ENCODE results near the gene GCM1.

Gene GCM1

DNA sequence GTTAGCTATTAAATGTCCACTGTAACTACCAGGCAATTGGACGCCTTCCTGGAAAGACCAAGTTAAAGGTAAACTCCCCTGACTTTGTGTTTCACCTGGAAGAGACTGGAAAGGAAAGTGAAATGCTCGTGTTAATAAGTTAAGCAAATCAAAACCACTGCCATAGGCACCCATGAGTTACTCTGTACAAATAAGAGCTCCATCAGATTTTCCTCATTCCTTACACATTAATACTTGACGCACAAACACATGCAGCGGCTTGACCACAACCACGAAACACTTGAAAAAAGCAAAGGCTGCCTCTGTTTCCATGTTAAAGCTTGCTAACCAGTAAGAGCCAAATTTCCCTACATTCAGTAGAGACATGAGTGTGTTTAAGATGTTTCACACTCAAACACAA is 19.8 kb downstream of the GCM1 start:
- Histone ChIP-seq H3K36me3 (ENCODE audit: control insufficient read depth, insufficient read depth, low read length) (no peaks in the 10 kb centered on the region), H3K4me1 (ENCODE audit: control insufficient read depth, insufficient read depth, low read length, poor library complexity, severe bottlenecking) (no peaks in the 10 kb centered on the region), H3K4me3 (ENCODE audit: extremely low read depth, insufficient read depth, low read length, poor library complexity, severe bottlenecking) (no peak overlapping the region), H3K27ac (ENCODE audit: low read depth, low read length, severe bottlenecking) (no peak overlapping the region), H3K9me3 (ENCODE audit: control insufficient read depth, low read length) (no peaks in the 10 kb centered on the region)
- 90 to 100% methylated on average over 2 to 5 of the region's 5 CpGs for WGBS, 2 experiments (ENCODE audit: insufficient coverage in 2 of 2)

DNA sequence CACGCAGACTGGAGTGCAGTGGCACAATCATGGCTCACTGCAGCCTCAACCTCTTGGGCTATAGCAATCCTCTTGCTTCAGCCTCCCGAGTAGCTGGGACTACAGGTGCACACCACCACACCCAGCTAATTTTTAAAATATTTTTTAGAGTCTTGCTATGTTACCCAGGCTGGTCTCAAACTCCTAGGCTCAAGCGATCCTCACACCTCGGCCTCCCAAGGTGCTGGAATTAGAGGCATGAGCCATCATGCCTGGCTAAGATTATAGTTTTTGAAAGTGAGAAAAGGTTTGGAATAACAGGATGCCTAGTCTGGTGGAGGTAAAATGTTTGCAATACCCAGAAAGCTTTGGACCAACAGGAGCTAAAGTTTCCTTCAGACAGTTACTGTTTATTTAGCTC is 23.4 kb downstream of the GCM1 start:
- WGBS, 2 experiments (ENCODE audit: insufficient coverage in 2 of 2) = 71 to 100% methylated on average over 1 to 2 of the region's 4 CpGs
- Histone ChIP-seq H3K4me1 (ENCODE audit: control insufficient read depth, insufficient read depth, low read length, poor library complexity, severe bottlenecking) (no peaks in the 10 kb centered on the region), H3K36me3 (ENCODE audit: control insufficient read depth, insufficient read depth, low read length) (no peaks in the 10 kb centered on the region), H3K4me3 (ENCODE audit: extremely low read depth, insufficient read depth, low read length, poor library complexity, severe bottlenecking) (no peak overlapping the region), H3K9me3 (ENCODE audit: control insufficient read depth, low read length) (no peaks in the 10 kb centered on the region), H3K27ac (ENCODE audit: low read depth, low read length, severe bottlenecking) (no peak overlapping the region)

- 92 to 100% methylated on average over 5 to 6 of the region's 10 CpGs for WGBS, 2 experiments (ENCODE audit: insufficient coverage in 2 of 2)
- H3K4me1 ChIP-seq (ENCODE audit: control insufficient read depth, insufficient read depth, low read length, poor library complexity, severe bottlenecking) = peaks cover 5% of the 10 kb centered on the region
- H3K36me3 ChIP-seq (ENCODE audit: control insufficient read depth, insufficient read depth, low read length) = no peaks in the 10 kb centered on the region
- H3K27ac ChIP-seq (ENCODE audit: low read depth, low read length, severe bottlenecking) = no peak overlapping the region
- H3K4me3 ChIP-seq (ENCODE audit: extremely low read depth, insufficient read depth, low read length, poor library complexity, severe bottlenecking) = no peak overlapping the region
- H3K9me3 ChIP-seq (ENCODE audit: control insufficient read depth, low read length) = no peaks in the 10 kb centered on the region
Measured at GRCh38 chr6:53124131-53124800, 24.4 kb downstream of the GCM1 start.

DNA sequence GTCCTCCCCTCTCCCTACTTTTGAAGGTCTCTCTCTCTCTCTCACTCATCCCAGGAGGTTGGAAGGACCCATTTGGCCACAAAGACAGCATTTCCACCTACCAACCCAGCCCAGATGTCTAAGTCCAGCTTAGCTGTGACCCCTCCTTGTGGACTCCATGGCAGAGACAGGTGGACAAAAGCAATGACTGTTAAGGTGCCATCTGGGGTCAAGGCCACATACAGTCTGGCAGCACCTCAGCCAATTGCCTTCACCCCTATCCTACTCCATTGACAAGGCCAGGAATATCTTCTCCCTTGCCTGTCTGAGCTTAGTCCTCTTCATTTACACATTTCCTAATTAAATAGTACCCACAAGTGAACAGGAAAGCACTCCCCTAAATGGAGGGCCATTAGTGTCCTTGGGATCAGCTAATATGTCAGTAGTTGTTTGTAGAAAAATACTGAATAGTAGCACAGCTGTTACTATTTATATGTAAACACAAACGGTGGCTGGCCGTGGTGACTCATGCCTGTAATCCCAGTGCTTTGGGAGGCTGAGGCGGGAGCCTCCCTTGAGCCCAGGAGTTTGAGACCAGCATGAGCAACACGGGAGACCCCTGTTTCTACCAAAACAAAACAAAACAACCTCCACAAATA is 28.8 kb downstream of the GCM1 start:
- H3K4me1 ChIP-seq (ENCODE audit: control insufficient read depth, insufficient read depth, low read length, poor library complexity, severe bottlenecking) = peaks cover 7% of the 10 kb centered on the region
- WGBS, 2 experiments (ENCODE audit: insufficient coverage in 2 of 2) = 24 to 50% methylated on average over 2 to 3 of the region's 4 CpGs
- peaks cover 7% of the 10 kb centered on the region for H3K9me3 ChIP-seq (ENCODE audit: control insufficient read depth, low read length)
- no peaks in the 10 kb centered on the region for H3K36me3 ChIP-seq (ENCODE audit: control insufficient read depth, insufficient read depth, low read length)
- H3K27ac ChIP-seq (ENCODE audit: low read depth, low read length, severe bottlenecking) = peak overlapping the region; percentile 32
- H3K4me3 ChIP-seq (ENCODE audit: extremely low read depth, insufficient read depth, low read length, poor library complexity, severe bottlenecking) = no peak overlapping the region

- Histone ChIP-seq H3K27ac (ENCODE audit: low read depth, low read length, severe bottlenecking) (peak overlapping the region; percentile 32), H3K4me3 (ENCODE audit: extremely low read depth, insufficient read depth, low read length, poor library complexity, severe bottlenecking) (no peak overlapping the region), H3K9me3 (ENCODE audit: control insufficient read depth, low read length) (peaks cover 8% of the 10 kb centered on the region), H3K4me1 (ENCODE audit: control insufficient read depth, insufficient read depth, low read length, poor library complexity, severe bottlenecking) (peaks cover 7% of the 10 kb centered on the region), H3K36me3 (ENCODE audit: control insufficient read depth, insufficient read depth, low read length) (no peaks in the 10 kb centered on the region)
- WGBS, 2 experiments (ENCODE audit: insufficient coverage in 2 of 2) = 80 to 100% methylated on average over 1 of the region's 1 CpG
Measured at GRCh38 chr6:53119349-53119748, 29.3 kb downstream of the GCM1 start.

DNA sequence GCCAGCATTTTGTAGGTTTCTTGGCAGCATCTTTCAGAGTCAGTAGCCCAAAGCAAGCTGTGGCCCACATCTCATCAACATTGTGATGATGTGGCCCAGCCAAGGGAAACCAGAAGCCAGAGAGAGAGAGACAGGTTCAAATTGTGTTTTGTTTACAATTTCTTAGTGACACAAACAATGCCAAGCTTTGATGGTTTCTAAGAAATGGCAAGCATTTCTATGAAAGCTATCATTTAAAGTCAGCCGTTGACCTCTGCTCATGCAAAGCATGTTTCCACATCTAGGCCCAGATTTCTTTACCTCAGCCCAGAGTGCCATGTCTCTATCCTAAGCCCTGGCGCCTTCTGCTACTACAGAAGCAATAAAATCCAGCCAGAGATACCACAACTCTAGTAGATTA is 32.9 kb downstream of the GCM1 start:
- peaks cover 7% of the 10 kb centered on the region for H3K4me1 ChIP-seq (ENCODE audit: control insufficient read depth, insufficient read depth, low read length, poor library complexity, severe bottlenecking)
- WGBS, 2 experiments (ENCODE audit: insufficient coverage in 2 of 2) = 94 to 100% methylated on average over 2 of the region's 2 CpGs
- H3K36me3 ChIP-seq (ENCODE audit: control insufficient read depth, insufficient read depth, low read length) = no peaks in the 10 kb centered on the region

DNA sequence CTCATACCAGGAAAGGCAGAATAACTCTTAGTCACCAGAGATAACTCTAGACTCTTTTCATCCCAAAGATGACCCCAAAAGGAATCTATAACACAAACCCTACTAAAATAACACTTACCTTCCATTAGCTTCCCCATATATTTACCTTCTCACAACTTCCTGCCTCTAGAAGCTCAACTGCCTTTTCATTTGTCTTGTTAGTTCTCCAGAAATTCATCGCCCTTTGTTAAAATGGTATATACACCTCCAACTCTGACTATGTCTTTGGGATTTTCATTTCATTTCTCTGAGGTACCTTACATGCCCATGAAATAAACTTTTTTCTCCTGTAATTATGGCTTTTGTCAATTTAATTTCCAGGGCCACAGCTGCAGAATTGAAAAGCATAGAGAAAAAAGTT is 33.5 kb downstream of the GCM1 start:
- no peak overlapping the region for H3K27ac ChIP-seq (ENCODE audit: low read depth, low read length, severe bottlenecking)
- peaks cover 7% of the 10 kb centered on the region for H3K4me1 ChIP-seq (ENCODE audit: control insufficient read depth, insufficient read depth, low read length, poor library complexity, severe bottlenecking)
- no peak overlapping the region for H3K4me3 ChIP-seq (ENCODE audit: extremely low read depth, insufficient read depth, low read length, poor library complexity, severe bottlenecking)
- WGBS, 2 experiments (ENCODE audit: insufficient coverage in 2 of 2) = 100% methylated on average over 1 of the region's 1 CpG; no CpG with 5 or more reads in 1 of the 2 experiments
- H3K36me3 ChIP-seq (ENCODE audit: control insufficient read depth, insufficient read depth, low read length) = no peaks in the 10 kb centered on the region
- H3K9me3 ChIP-seq (ENCODE audit: control insufficient read depth, low read length) = peaks cover 8% of the 10 kb centered on the region

More for the DNA sequence above, 32.9 kb downstream of the GCM1 start:
- no peak overlapping the region for H3K4me3 ChIP-seq (ENCODE audit: extremely low read depth, insufficient read depth, low read length, poor library complexity, severe bottlenecking)
- H3K9me3 ChIP-seq (ENCODE audit: control insufficient read depth, low read length) = peaks cover 8% of the 10 kb centered on the region
- no peak overlapping the region for H3K27ac ChIP-seq (ENCODE audit: low read depth, low read length, severe bottlenecking)

DNA sequence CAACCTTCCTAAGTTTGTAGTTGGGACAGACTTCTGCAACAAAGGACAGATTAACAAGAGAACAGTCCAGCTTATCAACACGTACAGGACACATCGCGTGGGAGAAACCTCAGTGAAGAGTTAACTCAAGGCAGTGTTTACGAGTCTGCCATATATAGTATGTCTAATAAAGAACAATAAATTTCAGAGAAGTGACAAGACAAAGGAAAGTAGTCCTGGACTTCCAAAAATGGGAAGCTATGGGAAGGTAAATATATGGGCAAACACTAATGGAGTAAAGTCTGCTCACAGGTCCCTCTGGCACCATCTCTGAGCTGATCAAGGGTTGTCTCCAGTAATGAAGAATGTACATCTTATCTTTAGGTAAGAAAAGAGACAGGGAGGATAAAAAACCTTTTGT is 34.9 kb downstream of the GCM1 start:
- H3K9me3 ChIP-seq (ENCODE audit: control insufficient read depth, low read length) = peaks cover 8% of the 10 kb centered on the region
- H3K27ac ChIP-seq (ENCODE audit: low read depth, low read length, severe bottlenecking) = no peak overlapping the region
- H3K36me3 ChIP-seq (ENCODE audit: control insufficient read depth, insufficient read depth, low read length) = no peaks in the 10 kb centered on the region
- no peaks in the 10 kb centered on the region for H3K4me1 ChIP-seq (ENCODE audit: control insufficient read depth, insufficient read depth, low read length, poor library complexity, severe bottlenecking)
- H3K4me3 ChIP-seq (ENCODE audit: extremely low read depth, insufficient read depth, low read length, poor library complexity, severe bottlenecking) = no peak overlapping the region
- 60% methylated on average over 3 of the region's 4 CpGs; no CpG with 5 or more reads in 1 of the 2 experiments for WGBS, 2 experiments (ENCODE audit: insufficient coverage in 2 of 2)

DNA sequence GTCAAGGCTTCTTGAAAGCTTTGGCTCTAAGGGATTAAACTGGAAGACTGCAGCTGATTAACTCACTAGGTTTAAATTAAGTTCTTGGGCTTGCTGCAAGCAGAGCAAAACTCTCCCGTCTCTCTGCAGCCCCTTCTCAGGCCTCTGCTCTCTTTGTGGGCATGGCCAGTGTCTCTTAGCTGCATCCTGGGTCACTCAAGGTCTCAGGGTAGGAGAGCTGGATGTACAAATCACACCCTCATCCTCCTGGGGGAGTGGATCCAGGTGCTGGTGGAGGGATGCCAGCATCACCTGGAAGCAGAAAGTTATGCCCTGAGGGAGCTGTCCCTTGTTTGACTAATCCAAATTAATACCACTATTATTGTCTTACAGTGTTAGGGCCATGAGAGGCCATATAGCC is 35.8 kb downstream of the GCM1 start:
- Histone ChIP-seq H3K4me3 (ENCODE audit: extremely low read depth, insufficient read depth, low read length, poor library complexity, severe bottlenecking) (no peak overlapping the region), H3K27ac (ENCODE audit: low read depth, low read length, severe bottlenecking) (no peak overlapping the region), H3K9me3 (ENCODE audit: control insufficient read depth, low read length) (peaks cover 8% of the 10 kb centered on the region), H3K4me1 (ENCODE audit: control insufficient read depth, insufficient read depth, low read length, poor library complexity, severe bottlenecking) (no peaks in the 10 kb centered on the region), H3K36me3 (ENCODE audit: control insufficient read depth, insufficient read depth, low read length) (no peaks in the 10 kb centered on the region)
- 100% methylated on average over 1 of the region's 1 CpG; no CpG with 5 or more reads in 1 of the 2 experiments for WGBS, 2 experiments (ENCODE audit: insufficient coverage in 2 of 2)

DNA sequence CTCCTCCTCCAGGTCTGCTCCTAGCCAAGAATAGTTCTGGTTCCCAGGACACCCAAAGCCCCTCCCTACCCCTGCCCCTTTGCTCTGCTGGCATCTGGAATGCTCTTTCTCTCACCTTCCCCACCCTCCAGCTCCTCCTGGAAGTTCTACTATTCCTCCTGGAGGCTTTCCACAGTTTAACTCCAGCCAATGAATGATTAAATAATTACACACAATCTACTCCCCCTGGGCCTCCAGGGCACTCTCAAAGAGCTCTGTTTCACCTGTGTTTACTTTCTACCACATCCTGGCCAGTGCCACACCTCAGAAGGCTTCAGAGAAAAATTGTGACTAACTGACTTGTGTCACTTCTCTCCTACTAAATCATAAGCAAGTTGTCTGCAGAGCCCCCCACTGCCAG is 36.2 kb downstream of the GCM1 start:
- Histone ChIP-seq H3K4me3 (ENCODE audit: extremely low read depth, insufficient read depth, low read length, poor library complexity, severe bottlenecking) (no peak overlapping the region), H3K4me1 (ENCODE audit: control insufficient read depth, insufficient read depth, low read length, poor library complexity, severe bottlenecking) (no peaks in the 10 kb centered on the region), H3K36me3 (ENCODE audit: control insufficient read depth, insufficient read depth, low read length) (no peaks in the 10 kb centered on the region), H3K27ac (ENCODE audit: low read depth, low read length, severe bottlenecking) (no peak overlapping the region), H3K9me3 (ENCODE audit: control insufficient read depth, low read length) (peaks cover 8% of the 10 kb centered on the region)

DNA sequence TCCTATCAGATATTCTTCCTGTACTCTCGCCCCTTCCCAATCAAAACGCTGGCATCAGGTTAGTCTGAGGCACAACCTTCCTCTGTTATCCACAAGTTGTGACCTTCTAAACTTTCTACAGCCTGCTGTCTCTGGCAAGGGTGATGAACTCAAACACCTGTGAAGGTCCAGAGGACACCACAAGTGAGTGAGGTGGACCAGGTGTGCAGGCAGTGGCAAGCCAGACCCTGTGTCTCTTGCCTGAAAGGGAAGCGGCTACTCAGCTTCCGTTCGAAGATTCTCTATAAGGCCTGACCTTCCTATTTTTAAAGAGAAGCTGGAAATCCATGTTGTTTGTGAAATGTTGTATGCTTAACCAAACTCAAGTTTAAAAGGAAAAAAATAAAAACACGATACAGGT is 36.8 kb downstream of the GCM1 start:
- H3K9me3 ChIP-seq (ENCODE audit: control insufficient read depth, low read length) = peaks cover 8% of the 10 kb centered on the region
- no peak overlapping the region for H3K27ac ChIP-seq (ENCODE audit: low read depth, low read length, severe bottlenecking)
- 93 to 94% methylated on average over 3 to 6 of the region's 6 CpGs for WGBS, 2 experiments (ENCODE audit: insufficient coverage in 2 of 2)
- H3K36me3 ChIP-seq (ENCODE audit: control insufficient read depth, insufficient read depth, low read length) = no peaks in the 10 kb centered on the region
- H3K4me1 ChIP-seq (ENCODE audit: control insufficient read depth, insufficient read depth, low read length, poor library complexity, severe bottlenecking) = no peaks in the 10 kb centered on the region
- no peak overlapping the region for H3K4me3 ChIP-seq (ENCODE audit: extremely low read depth, insufficient read depth, low read length, poor library complexity, severe bottlenecking)

Data from mesodermal cell (in vitro differentiated cells).